Measurements from ENCODE around the gene PIK3C2A. TPM values are rescaled to one million over a fixed set of nuclear protein-coding genes. Genes with fewer than 3 reads are reported as not detected.

PIK3C2A gene
- total and polyA plus RNA-seq, 4 donors: 13.6 to 103 (median 39.0) TPM

GRCh38 chr11:17179970-17180369, 27.8 kb downstream of the PIK3C2A start:
- H3K27ac ChIP-seq (ENCODE audit: low read depth in 1 of 2, low read length in 1 of 2): no peak overlapping the region
- peaks cover 0 to 7% (median 4%) of the 10 kb centered on the region in 4 donors for H3K36me3 ChIP-seq (ENCODE audit: control insufficient read depth in 4 of 4, insufficient read depth in 4 of 4, low read length in 4 of 4)
- H3K9me3 ChIP-seq (ENCODE audit: control insufficient read depth in 4 of 4, insufficient read depth in 3 of 4, low read length in 3 of 4): no peaks in the 10 kb centered on the region
- no peak for ATAC-seq (ENCODE audit: insufficient read depth, low FRiP score)
- no peak for DNase-seq
- no peak overlapping the region for H3K4me3 ChIP-seq
- H3K4me1 ChIP-seq (ENCODE audit: control insufficient read depth in 5 of 5, insufficient read depth in 5 of 5, low read length in 5 of 5): peaks cover 0 to 2% (median 0%) of the 10 kb centered on the region in 5 donors
- H3K27me3 ChIP-seq (ENCODE audit: control insufficient read depth in 3 of 3, insufficient read depth in 3 of 3, low read length in 2 of 3): no peaks in the 10 kb centered on the region
- no peak overlapping the region for H3K9ac ChIP-seq (ENCODE audit: insufficient read depth in 1 of 2, low read length in 2 of 2)
- no peak for TF ChIP-seq CTCF (IDR thresholded peaks at IDR 0.05; ENCODE audit: control extremely low read depth, extremely low read depth)
- WGBS, 2 donors: 88 to 89% methylated on average over 3 of the region's 3 CpGs

- H3K9me3 ChIP-seq (ENCODE audit: control insufficient read depth in 4 of 4, insufficient read depth in 3 of 4, low read length in 3 of 4): no peaks in the 10 kb centered on the region
- ATAC-seq (ENCODE audit: insufficient read depth, low FRiP score): no peak
- no peak for DNase-seq
- H3K27ac ChIP-seq (ENCODE audit: low read depth in 1 of 2, low read length in 1 of 2): no peak overlapping the region
- WGBS, 2 donors: 85 to 90% methylated on average over 2 of the region's 2 CpGs
- H3K27me3 ChIP-seq (ENCODE audit: control insufficient read depth in 3 of 3, insufficient read depth in 3 of 3, low read length in 2 of 3): no peaks in the 10 kb centered on the region
- H3K4me3 ChIP-seq: no peak overlapping the region
- H3K36me3 ChIP-seq (ENCODE audit: control insufficient read depth in 4 of 4, insufficient read depth in 4 of 4, low read length in 4 of 4): peaks cover 0 to 10% (median 0%) of the 10 kb centered on the region in 4 donors
- H3K4me1 ChIP-seq (ENCODE audit: control insufficient read depth in 5 of 5, insufficient read depth in 5 of 5, low read length in 5 of 5): peaks cover 0 to 10% (median 0%) of the 10 kb centered on the region in 5 donors
- no peak for TF ChIP-seq CTCF (IDR thresholded peaks at IDR 0.05; ENCODE audit: control extremely low read depth, extremely low read depth)
- H3K9ac ChIP-seq (ENCODE audit: insufficient read depth in 1 of 2, low read length in 2 of 2): no peak overlapping the region
Measured at GRCh38 chr11:17173332-17173731, 34.5 kb downstream of the PIK3C2A start.

- H3K36me3 ChIP-seq (ENCODE audit: control insufficient read depth in 4 of 4, insufficient read depth in 4 of 4, low read length in 4 of 4): peaks cover 0 to 10% (median 2%) of the 10 kb centered on the region in 4 donors
- H3K9ac ChIP-seq (ENCODE audit: insufficient read depth in 1 of 2, low read length in 2 of 2): no peak overlapping the region
- DNase-seq (no peak), ATAC-seq (ENCODE audit: insufficient read depth, low FRiP score) (no peak)
- 89 to 91% methylated on average over 1 of the region's 1 CpG for WGBS, 2 donors
- no peak for TF ChIP-seq CTCF (IDR thresholded peaks at IDR 0.05; ENCODE audit: control extremely low read depth, extremely low read depth)
- H3K9me3 ChIP-seq (ENCODE audit: control insufficient read depth in 4 of 4, insufficient read depth in 3 of 4, low read length in 3 of 4): no peaks in the 10 kb centered on the region
- no peak overlapping the region for H3K27ac ChIP-seq (ENCODE audit: low read depth in 1 of 2, low read length in 1 of 2)
- H3K27me3 ChIP-seq (ENCODE audit: control insufficient read depth in 3 of 3, insufficient read depth in 3 of 3, low read length in 2 of 3): no peaks in the 10 kb centered on the region
- H3K4me3 ChIP-seq: no peak overlapping the region
- H3K4me1 ChIP-seq (ENCODE audit: control insufficient read depth in 5 of 5, insufficient read depth in 5 of 5, low read length in 5 of 5): peaks cover 0 to 10% (median 0%) of the 10 kb centered on the region in 5 donors
Measured at GRCh38 chr11:17171916-17172315, 35.9 kb downstream of the PIK3C2A start.

- peaks cover 0 to 10% (median 0%) of the 10 kb centered on the region in 5 donors for H3K4me1 ChIP-seq (ENCODE audit: control insufficient read depth in 5 of 5, insufficient read depth in 5 of 5, low read length in 5 of 5)
- no peaks in the 10 kb centered on the region for H3K27me3 ChIP-seq (ENCODE audit: control insufficient read depth in 3 of 3, insufficient read depth in 3 of 3, low read length in 2 of 3)
- TF ChIP-seq CTCF (IDR thresholded peaks at IDR 0.05; ENCODE audit: control extremely low read depth, extremely low read depth): no peak
- no peak overlapping the region for H3K4me3 ChIP-seq
- DNase-seq: peak in 2 of 3 donors; percentile 23 to 26
- no peak overlapping the region for H3K27ac ChIP-seq (ENCODE audit: low read depth in 1 of 2, low read length in 1 of 2)
- no peak overlapping the region for H3K9ac ChIP-seq (ENCODE audit: insufficient read depth in 1 of 2, low read length in 2 of 2)
- no peak for ATAC-seq (ENCODE audit: insufficient read depth, low FRiP score)
- no peaks in the 10 kb centered on the region for H3K9me3 ChIP-seq (ENCODE audit: control insufficient read depth in 4 of 4, insufficient read depth in 3 of 4, low read length in 3 of 4)
- WGBS, 2 donors: 55 to 87% methylated on average over 2 of the region's 2 CpGs
- H3K36me3 ChIP-seq (ENCODE audit: control insufficient read depth in 4 of 4, insufficient read depth in 4 of 4, low read length in 4 of 4): peaks cover 0 to 10% (median 3%) of the 10 kb centered on the region in 4 donors
Measured at GRCh38 chr11:17171343-17171742, 36.4 kb downstream of the PIK3C2A start.

Measured in lung (tissue), 12 donors.